ENCODE measurements around the gene NPLOC4.

Gene NPLOC4

GRCh38 chr17:81529437-81529803 is 107.5 kb downstream of the NPLOC4 start:
- no peak for DNase-seq

- DNase-seq = no peak
These were observed 108.1 kb downstream of the NPLOC4 start for GRCh38 chr17:81528651-81529436.

GRCh38 chr17:81528384-81528650 is 108.6 kb downstream of the NPLOC4 start:
- DNase-seq = no peak

DNA sequence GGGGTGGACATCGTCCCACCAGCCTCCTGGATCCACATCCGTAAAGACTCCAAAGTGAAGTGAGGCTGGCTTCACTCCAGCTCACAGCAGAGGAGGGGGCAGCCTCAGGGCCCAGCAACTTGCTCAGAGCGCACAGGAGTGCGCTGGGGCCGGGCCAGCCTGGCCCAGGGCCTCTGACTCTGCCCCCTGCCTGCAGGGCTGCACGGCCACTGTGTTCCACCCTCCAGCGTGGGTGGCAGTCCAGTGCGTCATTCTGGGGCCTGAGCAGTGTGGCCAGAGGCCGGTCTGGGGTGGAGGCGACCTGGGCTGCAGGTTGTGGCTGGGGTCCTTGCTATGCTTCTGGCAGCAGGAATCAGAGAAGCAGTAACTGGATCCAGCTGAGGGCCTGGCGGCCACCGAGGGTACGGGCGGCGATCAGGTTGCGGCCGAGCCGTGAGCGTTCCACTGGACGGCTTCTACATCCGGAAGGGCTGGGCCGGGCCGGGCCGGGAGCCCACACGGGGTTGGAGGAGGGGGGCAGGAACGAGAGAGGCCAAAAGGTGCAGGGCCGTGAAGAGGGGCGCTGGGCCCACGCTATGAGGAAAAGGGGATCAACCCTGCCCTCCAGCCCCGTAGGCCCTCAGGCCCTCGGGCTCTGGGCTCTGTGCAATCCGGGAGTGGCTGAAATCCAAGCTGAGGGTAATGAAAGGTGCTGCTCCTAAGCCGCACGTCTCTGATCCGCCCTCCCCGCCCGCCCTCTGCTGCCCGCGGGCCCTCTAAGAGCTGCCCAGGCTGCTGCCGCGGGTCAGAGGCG is 109.1 kb downstream of the NPLOC4 start, which contains the start of gene FSCN2:
FSCN2 (plus strand) TSS at position 787 of the 793 bp plus-strand sequence. CDS start 155 bp downstream, outside the sequence.
- DNase-seq = no peak

- no peak for DNase-seq
These were observed 110.0 kb downstream of the NPLOC4 start for GRCh38 chr17:81526662-81527571.

DNA sequence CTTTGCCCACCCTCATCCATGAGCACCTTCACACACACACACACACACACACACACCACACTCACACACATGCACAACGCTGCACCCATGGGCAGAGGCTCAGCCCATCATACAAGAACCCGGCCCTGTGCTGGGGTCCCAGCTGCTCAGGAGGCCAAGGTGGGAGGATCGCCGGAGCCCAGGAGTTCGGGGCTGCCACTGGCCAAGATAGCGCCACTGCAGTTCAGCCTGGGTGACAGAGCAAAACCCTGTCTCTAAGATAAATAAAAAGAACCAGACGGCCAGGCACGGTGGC is 112.1 kb downstream of the NPLOC4 start:
- no peak for DNase-seq

- DNase-seq = no peak
These were observed 112.7 kb downstream of the NPLOC4 start for GRCh38 chr17:81524039-81524864.

DNA sequence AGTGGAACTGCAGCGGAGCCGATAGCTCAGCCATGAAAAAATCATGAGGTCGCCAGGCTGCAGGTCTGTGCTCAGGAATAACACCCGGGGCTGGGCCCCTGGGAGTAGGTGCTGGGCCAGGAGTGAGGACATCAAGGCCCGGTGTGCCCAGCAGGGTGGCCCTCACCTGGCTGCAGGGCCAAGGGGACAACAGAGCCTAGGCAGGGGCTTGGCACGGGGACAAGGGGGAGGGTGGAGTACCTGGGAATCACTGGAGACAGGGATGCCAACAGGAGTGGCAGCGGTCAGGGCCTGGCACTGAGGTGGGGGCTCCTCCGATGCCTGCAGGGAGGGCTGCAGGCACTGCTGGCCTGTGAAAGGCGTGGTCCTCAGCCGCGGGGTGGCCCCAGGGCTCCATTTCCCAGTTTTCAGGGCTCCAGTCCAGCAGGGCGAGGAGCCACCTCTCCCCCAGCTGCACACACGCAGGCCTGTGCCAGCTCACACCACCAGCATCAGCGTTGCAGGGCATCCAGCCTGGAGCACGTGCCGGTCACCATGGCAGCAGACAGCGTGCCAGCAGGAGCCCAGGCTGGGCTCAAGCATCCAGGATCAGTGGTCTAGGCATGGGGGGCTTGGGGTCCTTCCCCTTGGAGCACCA is 113.4 kb downstream of the NPLOC4 start:
- no peak for DNase-seq

GRCh38 chr17:81522491-81523401 is 114.2 kb downstream of the NPLOC4 start:
- DNase-seq = peak in 1 of 2 donors; percentile 37

- DNase-seq = no peak
These were observed 116.7 kb downstream of the NPLOC4 start for GRCh38 chr17:81520021-81520901.

- peak in 1 of 2 donors; percentile 22 for DNase-seq
These were observed 117.5 kb downstream of the NPLOC4 start for GRCh38 chr17:81519284-81520020.

GRCh38 chr17:81518785-81519283 is 118.1 kb downstream of the NPLOC4 start:
- no peak for DNase-seq

DNA sequence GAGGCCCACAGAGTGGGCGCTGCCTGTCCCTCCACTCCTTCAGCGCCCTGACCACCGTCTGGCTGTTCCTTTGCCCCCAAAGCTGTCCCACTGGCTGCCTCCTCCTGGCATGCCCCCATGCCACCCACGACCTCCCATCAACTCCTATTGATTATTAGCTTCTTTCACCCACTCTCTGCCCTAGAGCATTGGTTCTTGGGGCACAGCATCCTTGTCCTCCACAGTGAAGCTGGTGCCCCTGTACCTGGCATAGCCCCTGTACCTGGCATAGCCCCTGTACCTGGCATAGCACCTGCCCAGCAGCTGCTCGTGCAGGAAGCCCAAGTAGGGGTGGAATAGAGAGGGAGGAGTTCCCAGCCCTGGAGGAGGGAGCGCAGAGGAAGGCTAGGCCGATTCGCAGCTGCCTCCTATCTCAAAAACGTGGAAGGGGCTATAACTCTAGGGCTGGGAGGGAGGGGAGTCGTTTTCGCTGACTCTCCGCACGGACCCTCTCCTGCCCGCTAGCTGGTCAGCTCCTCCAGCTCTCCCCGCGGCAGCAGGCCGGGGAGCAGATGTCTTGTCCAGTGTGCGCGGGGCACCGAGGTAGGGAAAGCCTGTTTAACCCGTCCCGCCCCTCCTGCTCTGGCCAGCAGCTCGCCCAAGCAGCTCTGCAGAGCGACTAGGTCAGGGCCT is 118.7 kb downstream of the NPLOC4 start:
- DNase-seq = no peak

DNA sequence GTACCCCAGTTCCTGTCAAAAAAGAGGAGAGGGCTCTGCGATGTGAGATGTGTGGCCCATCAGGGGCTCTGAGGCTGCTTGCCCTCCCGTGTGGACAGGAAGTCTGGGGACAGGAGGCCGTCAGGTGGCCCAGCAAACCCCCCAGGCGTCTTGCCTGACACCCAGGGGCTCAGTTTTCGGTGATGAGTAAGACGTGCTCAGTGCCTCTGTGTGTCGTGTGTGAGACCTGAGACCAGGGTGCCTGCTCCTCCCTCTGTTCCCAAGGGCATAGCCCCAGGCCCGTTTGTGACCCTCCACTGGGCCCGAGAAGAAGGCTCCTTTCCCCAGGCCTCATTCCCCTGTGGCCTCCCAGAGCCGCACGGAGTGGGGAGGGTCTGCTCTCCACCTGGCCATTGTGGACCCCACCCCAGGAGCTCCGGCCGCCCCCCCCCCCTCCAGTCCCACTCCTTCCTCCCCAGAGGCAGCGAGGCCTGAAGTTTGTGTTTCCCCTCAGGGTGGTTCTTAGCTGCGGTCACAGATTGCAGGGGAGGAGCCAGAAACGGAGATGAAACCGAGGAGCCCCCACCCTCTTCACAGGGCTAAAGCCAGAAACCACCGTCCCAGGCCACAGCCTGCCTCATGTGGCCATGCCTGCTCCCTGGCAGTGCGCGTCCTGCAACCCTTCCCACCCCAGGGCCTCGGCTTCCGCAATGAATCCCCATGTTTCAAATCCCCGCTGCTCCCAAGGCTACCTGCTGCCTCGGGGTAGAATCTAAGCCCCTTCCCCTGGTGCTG is 119.4 kb downstream of the NPLOC4 start:
- no peak for DNase-seq

DNA sequence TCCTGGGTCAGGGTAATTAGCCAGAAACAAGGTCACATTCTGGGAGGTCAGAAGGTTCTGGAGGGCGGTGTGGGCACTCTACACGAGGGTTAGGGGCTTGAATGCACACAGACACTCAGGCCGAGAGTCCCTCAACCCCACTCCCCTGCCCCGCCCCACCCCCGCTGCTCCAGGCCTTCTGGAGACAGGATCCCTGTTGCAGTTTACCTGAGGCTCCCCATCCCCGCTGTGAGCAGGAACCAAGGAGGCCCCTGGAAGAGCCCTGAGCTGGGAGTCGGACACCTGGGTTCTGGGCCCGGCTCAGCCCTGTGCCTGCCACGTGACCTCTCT is 119.9 kb downstream of the NPLOC4 start:
- no peak for DNase-seq

GRCh38 chr17:81516439-81516838 is 120.5 kb downstream of the NPLOC4 start:
- no peak for DNase-seq

DNA sequence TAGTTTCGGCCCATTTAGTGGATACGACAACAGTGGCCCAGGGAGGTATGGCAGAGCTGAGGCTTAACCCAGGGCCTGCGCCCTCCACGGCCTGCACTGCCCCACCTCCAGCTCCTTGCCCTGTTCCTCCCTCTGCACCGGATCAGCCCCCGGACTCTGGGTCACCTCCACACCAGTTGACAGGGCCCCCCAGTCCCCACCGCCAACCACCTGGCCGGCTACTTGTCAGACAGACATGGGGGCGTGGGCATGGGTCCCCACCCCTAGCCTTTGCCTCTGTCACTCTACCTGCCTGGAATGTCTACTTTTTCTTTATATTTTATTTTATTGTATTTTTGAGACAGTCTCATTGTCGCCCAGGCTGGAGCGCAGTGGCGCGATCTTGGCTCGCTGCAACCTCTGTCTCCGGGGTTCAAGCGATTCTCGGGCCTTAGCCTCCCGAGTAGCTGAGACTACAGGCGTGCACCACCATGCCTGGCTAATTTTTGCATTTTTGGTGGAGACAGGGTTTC is 121.3 kb downstream of the NPLOC4 start:
- no peak for DNase-seq
